ENCODE measurements around the gene CHMP1A.

Gene CHMP1A

GRCh38 chr16:89624777-89625761 is 32.4 kb downstream of the CHMP1A start:
- H3K4me3 ChIP-seq (ENCODE audit: low read depth, low read length): no peak overlapping the region
- in situ Hi-C loops (cut with HindIII; ENCODE audit: low sequenced_read_pairs): no loop called here
- no peak for DNase-seq (ENCODE audit: low read depth, low spot score)
- TF ChIP-seq, protein P1, sequence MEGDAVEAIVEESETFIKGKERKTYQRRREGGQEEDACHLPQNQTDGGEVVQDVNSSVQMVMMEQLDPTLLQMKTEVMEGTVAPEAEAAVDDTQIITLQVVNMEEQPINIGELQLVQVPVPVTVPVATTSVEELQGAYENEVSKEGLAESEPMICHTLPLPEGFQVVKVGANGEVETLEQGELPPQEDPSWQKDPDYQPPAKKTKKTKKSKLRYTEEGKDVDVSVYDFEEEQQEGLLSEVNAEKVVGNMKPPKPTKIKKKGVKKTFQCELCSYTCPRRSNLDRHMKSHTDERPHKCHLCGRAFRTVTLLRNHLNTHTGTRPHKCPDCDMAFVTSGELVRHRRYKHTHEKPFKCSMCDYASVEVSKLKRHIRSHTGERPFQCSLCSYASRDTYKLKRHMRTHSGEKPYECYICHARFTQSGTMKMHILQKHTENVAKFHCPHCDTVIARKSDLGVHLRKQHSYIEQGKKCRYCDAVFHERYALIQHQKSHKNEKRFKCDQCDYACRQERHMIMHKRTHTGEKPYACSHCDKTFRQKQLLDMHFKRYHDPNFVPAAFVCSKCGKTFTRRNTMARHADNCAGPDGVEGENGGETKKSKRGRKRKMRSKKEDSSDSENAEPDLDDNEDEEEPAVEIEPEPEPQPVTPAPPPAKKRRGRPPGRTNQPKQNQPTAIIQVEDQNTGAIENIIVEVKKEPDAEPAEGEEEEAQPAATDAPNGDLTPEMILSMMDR (IDR thresholded peaks at IDR 0.05; ENCODE audit: low read depth, low read length): no peak

GRCh38 chr16:89623511-89624261 is 33.8 kb downstream of the CHMP1A start:
- H3K4me3 ChIP-seq (ENCODE audit: low read depth, low read length): no peak overlapping the region

GRCh38 chr16:89621698-89622409 is 35.7 kb downstream of the CHMP1A start:
- DNase-seq (ENCODE audit: low read depth, low spot score): no peak
- no peak overlapping the region for H3K4me3 ChIP-seq (ENCODE audit: low read depth, low read length)
- in situ Hi-C loops (cut with HindIII; ENCODE audit: low sequenced_read_pairs): no loop called here
- TF ChIP-seq, protein P1 (IDR thresholded peaks at IDR 0.05; ENCODE audit: low read depth, low read length): no peak

More at GRCh38 chr16:89623511-89624261, 33.8 kb downstream of the CHMP1A start:
- in situ Hi-C loops (cut with HindIII; ENCODE audit: low sequenced_read_pairs): no loop called here
- TF ChIP-seq, protein P1 (IDR thresholded peaks at IDR 0.05; ENCODE audit: low read depth, low read length): no peak
- peak; percentile 31 for DNase-seq (ENCODE audit: low read depth, low spot score)

GRCh38 chr16:89621136-89621697 is 36.3 kb downstream of the CHMP1A start:
- in situ Hi-C loops (cut with HindIII; ENCODE audit: low sequenced_read_pairs): no loop called here
- TF ChIP-seq, protein P1 (IDR thresholded peaks at IDR 0.05; ENCODE audit: low read depth, low read length): no peak
- no peak overlapping the region for H3K4me3 ChIP-seq (ENCODE audit: low read depth, low read length)
- DNase-seq (ENCODE audit: low read depth, low spot score): no peak

GRCh38 chr16:89620406-89620841 is 37.1 kb downstream of the CHMP1A start:
- TF ChIP-seq, protein P1 (IDR thresholded peaks at IDR 0.05; ENCODE audit: low read depth, low read length): no peak
- in situ Hi-C loops (cut with HindIII; ENCODE audit: low sequenced_read_pairs): no loop called here
- DNase-seq (ENCODE audit: low read depth, low spot score): no peak
- no peak overlapping the region for H3K4me3 ChIP-seq (ENCODE audit: low read depth, low read length)

DNA sequence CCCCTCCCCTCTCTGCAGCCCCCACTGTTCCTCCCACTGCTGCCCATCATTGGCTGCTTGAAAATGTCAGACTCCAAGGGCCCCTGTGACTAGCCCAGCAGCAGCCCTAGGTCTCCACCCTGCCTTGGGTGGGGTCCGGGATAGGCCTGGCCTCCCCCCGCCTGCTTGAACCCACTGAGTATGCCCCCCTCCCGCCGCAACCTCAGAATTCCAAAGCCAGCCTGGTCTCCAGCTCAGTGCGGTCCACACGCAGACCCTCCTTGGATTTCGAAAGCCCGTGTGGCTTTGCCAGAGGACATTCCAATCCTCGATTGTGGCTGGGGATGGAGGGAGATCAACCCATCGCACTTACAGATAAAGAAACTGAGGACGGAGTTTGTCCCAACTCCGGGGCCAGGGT is 37.7 kb downstream of the CHMP1A start:
- no peak overlapping the region for H3K4me3 ChIP-seq (ENCODE audit: low read depth, low read length)
- TF ChIP-seq, protein P1 (IDR thresholded peaks at IDR 0.05; ENCODE audit: low read depth, low read length): no peak
- in situ Hi-C loops (cut with HindIII; ENCODE audit: low sequenced_read_pairs): no loop called here
- DNase-seq (ENCODE audit: low read depth, low spot score): no peak
